WTC11 (cell line): ENCODE measurements around the gene OR10J4. TPM values are rescaled to one million over a fixed set of nuclear protein-coding genes. Genes with fewer than 3 reads are reported as not detected.

Experiments used
- ATAC-seq: fragments of 200-7000 bp; cut with Tn5 transposase; 2 replicates; pipeline ENCODE4 v1.10.0; 2021; ENCODE audit warnings: mild to moderate bottlenecking, moderate library complexity
- CTCF ChIA-PET: fragments of 300-600 bp; sonication (Branson Sonifier 250); formaldehyde crosslinking; loops from one replicate; lab custom pipeline; 2021; ENCODE audit warnings: antibody characterized with exemption; lab: Charles Lee
- POLR2A ChIA-PET: fragments of 350-600 bp; sonication (Branson Sonifier 250); formaldehyde crosslinking; loops from one replicate; lab custom pipeline; 2021; ENCODE audit warnings: antibody characterized with exemption; lab: Charles Lee
- DNase-seq: peaks from one replicate; pipeline ENCODE4 v3.0.0; 2021; ENCODE audit warnings: low spot score
- H3K27ac Mint-ChIP-seq: 2 replicates; pipeline ENCODE4 v1.8.0; 2021; ENCODE audit warnings: mixed read lengths
- H3K27me3 Mint-ChIP-seq: 2 replicates; pipeline ENCODE4 v1.8.0; 2021; ENCODE audit warnings: low read depth, mild to moderate bottlenecking, moderate library complexity, mixed read lengths
- H3K36me3 Mint-ChIP-seq: 2 replicates; pipeline ENCODE4 v1.8.0; 2021; ENCODE audit warnings: mixed read lengths
- H3K4me1 Mint-ChIP-seq: 2 replicates; pipeline ENCODE4 v1.8.0; 2022; ENCODE audit warnings: mixed read lengths
- H3K4me3 Mint-ChIP-seq: 2 replicates; pipeline ENCODE4 v1.8.0; 2021; ENCODE audit warnings: mild to moderate bottlenecking, moderate library complexity, mixed read lengths
- H3K9me3 Mint-ChIP-seq: 2 replicates; pipeline ENCODE4 v1.8.0; 2021; ENCODE audit warnings: mixed read lengths
- ARID4B ChIP-seq: sonication (generic); formaldehyde crosslinking; IDR thresholded peaks from 2 replicates; pipeline ENCODE4 v1.8.0; 2023; ENCODE audit warnings: missing genetic modification reagents, mild to moderate bottlenecking, borderline replicate concordance
- GTF2I ChIP-seq: fragments of 250-450 bp; sonication (Bioruptor Pico); conservative IDR thresholded peaks from 2 replicates; pipeline ENCODE4 v1.4.0; 2021; ENCODE audit warnings: mild to moderate bottlenecking
- NFYB ChIP-seq: sonication (generic); formaldehyde crosslinking; conservative IDR thresholded peaks from 2 replicates; pipeline ENCODE4 v1.8.0; 2022; ENCODE audit warnings: low read depth, missing genetic modification reagents
- NR2C2 ChIP-seq: sonication (generic); formaldehyde crosslinking; IDR thresholded peaks from 2 replicates; pipeline ENCODE4 v1.8.0; 2022; ENCODE audit warnings: mild to moderate bottlenecking, missing genetic modification reagents
- OVOL2 ChIP-seq: fragments of 250-450 bp; sonication (Bioruptor Pico); IDR thresholded peaks from 2 replicates; pipeline ENCODE4 v1.9.0; 2021; ENCODE audit warnings: mild to moderate bottlenecking, borderline replicate concordance
- PRDM15 ChIP-seq: sonication (generic); formaldehyde crosslinking; IDR thresholded peaks from 2 replicates; pipeline ENCODE4 v1.8.0; 2022; ENCODE audit warnings: missing genetic modification reagents
- RELA ChIP-seq: sonication (generic); formaldehyde crosslinking; IDR thresholded peaks from 2 replicates; pipeline ENCODE4 v1.8.1; 2022; ENCODE audit warnings: missing genetic modification reagents, mild to moderate bottlenecking, borderline replicate concordance
- TP53 ChIP-seq: sonication (generic); formaldehyde crosslinking; IDR thresholded peaks from 2 replicates; pipeline ENCODE4 v1.8.1; 2023; ENCODE audit warnings: mild to moderate bottlenecking, missing genetic modification reagents
- ZNF263 ChIP-seq: sonication (generic); formaldehyde crosslinking; IDR thresholded peaks from 2 replicates; pipeline ENCODE4 v1.8.1; 2022; ENCODE audit warnings: low read depth, mild to moderate bottlenecking, moderate library complexity, missing genetic modification reagents
- ZNF512 ChIP-seq: sonication (generic); formaldehyde crosslinking; IDR thresholded peaks from 2 replicates; pipeline ENCODE4 v1.8.1; 2022; ENCODE audit warnings: missing genetic modification reagents, borderline replicate concordance
- ZSCAN18 ChIP-seq: fragments of 250-450 bp; sonication (Bioruptor Pico); IDR thresholded peaks from 2 replicates; pipeline ENCODE4 v2.1.2; 2022; ENCODE audit warnings: mild to moderate bottlenecking, moderate library complexity
- total RNA-seq: library from RNA; stranded (reverse); gene quantifications from 3 replicates; pipeline ENCODE4 v1.2.3, GENCODE V29; 2021
- TF ChIP-seq, protein P1 (sequence below): sonication (generic); formaldehyde crosslinking; IDR thresholded peaks from 2 replicates; pipeline ENCODE4 v1.8.0; 2023; ENCODE audit warnings: mild to moderate bottlenecking, missing genetic modification reagents
- TF ChIP-seq, protein P2 (sequence below): sonication (generic); formaldehyde crosslinking; IDR thresholded peaks from 2 replicates; pipeline ENCODE4 v1.8.0; 2022; ENCODE audit warnings: mild to moderate bottlenecking, missing genetic modification reagents
- TF ChIP-seq, protein P3 (sequence below): sonication (generic); formaldehyde crosslinking; IDR thresholded peaks from 2 replicates; pipeline ENCODE4 v1.8.1; 2022; ENCODE audit warnings: low read depth, missing genetic modification reagents, borderline replicate concordance
- TF ChIP-seq, protein P4 (sequence below): sonication (generic); formaldehyde crosslinking; IDR thresholded peaks from 2 replicates; pipeline ENCODE4 v1.8.1; 2023; ENCODE audit warnings: mild to moderate bottlenecking, missing genetic modification reagents

The OR10J4 gene
- total RNA-seq, 1 experiment from 2014 or later, result not detected

DNA sequence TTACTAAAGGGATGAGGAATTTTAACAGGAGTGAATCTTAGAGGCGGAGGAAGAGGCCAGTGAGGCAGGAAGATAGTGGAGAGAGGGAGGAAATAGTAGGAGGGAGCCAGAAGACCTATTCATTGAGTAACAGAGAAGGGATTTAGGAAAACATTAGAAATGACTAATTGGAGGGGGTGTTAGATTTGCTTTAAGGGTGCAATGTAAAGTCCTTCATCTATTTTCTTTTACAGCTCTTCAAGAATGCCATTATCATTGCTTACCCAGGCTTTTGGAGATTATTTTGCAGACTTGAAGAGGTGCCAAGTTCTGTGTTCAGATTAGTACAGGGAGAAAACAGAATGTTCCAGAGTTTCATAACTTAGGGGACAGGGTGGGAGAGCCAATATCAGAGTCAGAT, 41.3 kb downstream of the OR10J4 start (continued):
- TF ChIP-seq, protein P1, sequence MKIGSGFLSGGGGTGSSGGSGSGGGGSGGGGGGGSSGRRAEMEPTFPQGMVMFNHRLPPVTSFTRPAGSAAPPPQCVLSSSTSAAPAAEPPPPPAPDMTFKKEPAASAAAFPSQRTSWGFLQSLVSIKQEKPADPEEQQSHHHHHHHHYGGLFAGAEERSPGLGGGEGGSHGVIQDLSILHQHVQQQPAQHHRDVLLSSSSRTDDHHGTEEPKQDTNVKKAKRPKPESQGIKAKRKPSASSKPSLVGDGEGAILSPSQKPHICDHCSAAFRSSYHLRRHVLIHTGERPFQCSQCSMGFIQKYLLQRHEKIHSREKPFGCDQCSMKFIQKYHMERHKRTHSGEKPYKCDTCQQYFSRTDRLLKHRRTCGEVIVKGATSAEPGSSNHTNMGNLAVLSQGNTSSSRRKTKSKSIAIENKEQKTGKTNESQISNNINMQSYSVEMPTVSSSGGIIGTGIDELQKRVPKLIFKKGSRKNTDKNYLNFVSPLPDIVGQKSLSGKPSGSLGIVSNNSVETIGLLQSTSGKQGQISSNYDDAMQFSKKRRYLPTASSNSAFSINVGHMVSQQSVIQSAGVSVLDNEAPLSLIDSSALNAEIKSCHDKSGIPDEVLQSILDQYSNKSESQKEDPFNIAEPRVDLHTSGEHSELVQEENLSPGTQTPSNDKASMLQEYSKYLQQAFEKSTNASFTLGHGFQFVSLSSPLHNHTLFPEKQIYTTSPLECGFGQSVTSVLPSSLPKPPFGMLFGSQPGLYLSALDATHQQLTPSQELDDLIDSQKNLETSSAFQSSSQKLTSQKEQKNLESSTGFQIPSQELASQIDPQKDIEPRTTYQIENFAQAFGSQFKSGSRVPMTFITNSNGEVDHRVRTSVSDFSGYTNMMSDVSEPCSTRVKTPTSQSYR (CRISPR knock-in tag), result no peak
- TF ChIP-seq, protein P2, sequence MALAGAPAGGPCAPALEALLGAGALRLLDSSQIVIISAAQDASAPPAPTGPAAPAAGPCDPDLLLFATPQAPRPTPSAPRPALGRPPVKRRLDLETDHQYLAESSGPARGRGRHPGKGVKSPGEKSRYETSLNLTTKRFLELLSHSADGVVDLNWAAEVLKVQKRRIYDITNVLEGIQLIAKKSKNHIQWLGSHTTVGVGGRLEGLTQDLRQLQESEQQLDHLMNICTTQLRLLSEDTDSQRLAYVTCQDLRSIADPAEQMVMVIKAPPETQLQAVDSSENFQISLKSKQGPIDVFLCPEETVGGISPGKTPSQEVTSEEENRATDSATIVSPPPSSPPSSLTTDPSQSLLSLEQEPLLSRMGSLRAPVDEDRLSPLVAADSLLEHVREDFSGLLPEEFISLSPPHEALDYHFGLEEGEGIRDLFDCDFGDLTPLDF (CRISPR knock-in tag), result no peak
- TF ChIP-seq NR2C2 (CRISPR knock-in tag), result no peak
- no peak for TF ChIP-seq NFYB (CRISPR knock-in tag)
- TF ChIP-seq TP53, result no peak
- TF ChIP-seq, protein P3, sequence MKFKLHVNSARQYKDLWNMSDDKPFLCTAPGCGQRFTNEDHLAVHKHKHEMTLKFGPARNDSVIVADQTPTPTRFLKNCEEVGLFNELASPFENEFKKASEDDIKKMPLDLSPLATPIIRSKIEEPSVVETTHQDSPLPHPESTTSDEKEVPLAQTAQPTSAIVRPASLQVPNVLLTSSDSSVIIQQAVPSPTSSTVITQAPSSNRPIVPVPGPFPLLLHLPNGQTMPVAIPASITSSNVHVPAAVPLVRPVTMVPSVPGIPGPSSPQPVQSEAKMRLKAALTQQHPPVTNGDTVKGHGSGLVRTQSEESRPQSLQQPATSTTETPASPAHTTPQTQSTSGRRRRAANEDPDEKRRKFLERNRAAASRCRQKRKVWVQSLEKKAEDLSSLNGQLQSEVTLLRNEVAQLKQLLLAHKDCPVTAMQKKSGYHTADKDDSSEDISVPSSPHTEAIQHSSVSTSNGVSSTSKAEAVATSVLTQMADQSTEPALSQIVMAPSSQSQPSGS, result no peak
- no peak for TF ChIP-seq ZNF512 (CRISPR knock-in tag)
- no peak for TF ChIP-seq ARID4B (CRISPR knock-in tag)
- no peak for TF ChIP-seq PRDM15 (CRISPR knock-in tag)

- Mint-ChIP-seq H3K27me3 (no peaks in the 10 kb centered on the region; the same call in 1 of the 2 replicates), H3K36me3 (no peaks in the 10 kb centered on the region)
- no peak for TF ChIP-seq GTF2I (CRISPR knock-in tag)
- TF ChIP-seq ZNF263 (CRISPR knock-in tag), result no peak
- no peak for TF ChIP-seq ZSCAN18 (CRISPR knock-in tag)
- TF ChIP-seq, protein P4, sequence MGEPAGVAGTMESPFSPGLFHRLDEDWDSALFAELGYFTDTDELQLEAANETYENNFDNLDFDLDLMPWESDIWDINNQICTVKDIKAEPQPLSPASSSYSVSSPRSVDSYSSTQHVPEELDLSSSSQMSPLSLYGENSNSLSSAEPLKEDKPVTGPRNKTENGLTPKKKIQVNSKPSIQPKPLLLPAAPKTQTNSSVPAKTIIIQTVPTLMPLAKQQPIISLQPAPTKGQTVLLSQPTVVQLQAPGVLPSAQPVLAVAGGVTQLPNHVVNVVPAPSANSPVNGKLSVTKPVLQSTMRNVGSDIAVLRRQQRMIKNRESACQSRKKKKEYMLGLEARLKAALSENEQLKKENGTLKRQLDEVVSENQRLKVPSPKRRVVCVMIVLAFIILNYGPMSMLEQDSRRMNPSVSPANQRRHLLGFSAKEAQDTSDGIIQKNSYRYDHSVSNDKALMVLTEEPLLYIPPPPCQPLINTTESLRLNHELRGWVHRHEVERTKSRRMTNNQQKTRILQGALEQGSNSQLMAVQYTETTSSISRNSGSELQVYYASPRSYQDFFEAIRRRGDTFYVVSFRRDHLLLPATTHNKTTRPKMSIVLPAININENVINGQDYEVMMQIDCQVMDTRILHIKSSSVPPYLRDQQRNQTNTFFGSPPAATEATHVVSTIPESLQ (CRISPR knock-in tag), result no peak
- TF ChIP-seq RELA (CRISPR knock-in tag), result no peak
- TF ChIP-seq, protein P2 (CRISPR knock-in tag), result no peak
- no peak for TF ChIP-seq OVOL2 (CRISPR knock-in tag)
Measured at GRCh38 chr1:159474926-159475325, 42.9 kb downstream of the OR10J4 start.

More at GRCh38 chr1:159474926-159475325, 42.9 kb downstream of the OR10J4 start:
- DNase-seq, result no peak
- H3K9me3 Mint-ChIP-seq, result peaks cover 3% of the 10 kb centered on the region; the same call in 1 of the 2 replicates
- no peak overlapping the region for H3K27ac Mint-ChIP-seq
- CTCF ChIA-PET, result no interaction called here
- no peak for ATAC-seq
- no peak overlapping the region for H3K4me3 Mint-ChIP-seq
- POLR2A ChIA-PET, result no interaction called here
- H3K4me1 Mint-ChIP-seq, result peaks cover 15% of the 10 kb centered on the region
